NCI-H69 (cell line): ENCODE measurements around the gene PRDM16.

Source experiments
- DNase-seq: peaks from one replicate; lab custom pipeline; 2025; lab: John Stamatoyannopoulos, UW

The PRDM16 gene

GRCh38 chr1:3103967-3104677 lies 35.1 kb downstream of the PRDM16 start:
- no peak for DNase-seq

- DNase-seq: no peak
These were observed 36.3 kb downstream of the PRDM16 start for GRCh38 chr1:3105167-3105863.

DNA sequence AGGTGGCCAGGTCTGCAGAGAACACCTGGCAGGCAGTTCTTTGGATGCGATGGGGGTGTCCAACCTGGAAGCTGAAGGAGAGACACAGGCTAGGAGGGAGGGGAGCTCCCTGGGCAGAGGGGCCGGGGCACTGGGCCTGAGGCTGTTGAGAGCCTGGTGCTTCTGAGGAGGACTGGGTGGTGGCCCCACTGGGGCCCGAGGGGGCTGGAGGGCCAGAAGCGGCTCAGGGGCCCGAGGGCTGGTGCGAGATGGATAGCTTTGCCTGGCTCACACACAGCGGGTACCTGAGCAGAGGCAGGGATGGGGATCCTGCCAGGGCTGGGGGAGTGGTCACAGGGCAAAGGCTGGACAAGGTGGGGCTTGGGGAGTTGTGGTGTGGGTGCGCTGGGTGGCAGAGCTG lies 37.2 kb downstream of the PRDM16 start:
- DNase-seq: no peak

- DNase-seq: no peak
These were observed 38.2 kb downstream of the PRDM16 start for GRCh38 chr1:3107201-3107600.

- DNase-seq: no peak
These were observed 40.4 kb downstream of the PRDM16 start for GRCh38 chr1:3109355-3109754.

DNA sequence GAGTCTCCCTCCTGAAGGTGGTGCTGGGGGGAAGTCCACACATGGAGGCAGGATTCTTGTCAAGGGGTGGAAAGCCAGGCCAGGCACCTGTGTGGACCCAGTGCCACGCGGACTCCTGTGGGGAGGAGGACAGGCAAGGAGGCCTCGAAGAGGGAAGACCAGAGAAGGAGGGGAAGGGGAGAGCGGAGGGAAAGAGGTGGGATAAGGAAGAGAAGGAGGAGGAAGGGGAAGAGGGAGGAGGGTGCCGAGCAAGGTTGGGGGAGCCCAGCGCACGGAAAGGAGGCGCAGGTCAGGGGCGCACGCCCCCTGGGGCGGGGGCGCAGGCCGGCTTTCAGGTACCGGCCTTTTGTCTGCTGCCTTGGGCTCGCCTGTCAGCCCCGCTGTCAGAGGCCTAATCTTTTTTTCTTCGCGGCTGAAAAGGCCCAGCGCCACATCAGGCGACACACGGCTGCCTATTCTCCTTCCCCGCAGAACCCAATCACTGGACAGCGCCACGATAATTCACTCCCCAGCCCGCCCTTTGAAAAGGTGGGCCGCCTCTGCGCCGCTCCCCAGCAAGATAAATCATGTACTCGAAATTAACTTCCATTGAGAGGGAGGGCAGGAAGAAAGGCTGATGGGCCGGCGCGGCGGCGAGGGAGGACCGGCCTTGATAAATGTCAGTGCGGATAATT lies 42.5 kb downstream of the PRDM16 start:
- DNase-seq: no peak

DNA sequence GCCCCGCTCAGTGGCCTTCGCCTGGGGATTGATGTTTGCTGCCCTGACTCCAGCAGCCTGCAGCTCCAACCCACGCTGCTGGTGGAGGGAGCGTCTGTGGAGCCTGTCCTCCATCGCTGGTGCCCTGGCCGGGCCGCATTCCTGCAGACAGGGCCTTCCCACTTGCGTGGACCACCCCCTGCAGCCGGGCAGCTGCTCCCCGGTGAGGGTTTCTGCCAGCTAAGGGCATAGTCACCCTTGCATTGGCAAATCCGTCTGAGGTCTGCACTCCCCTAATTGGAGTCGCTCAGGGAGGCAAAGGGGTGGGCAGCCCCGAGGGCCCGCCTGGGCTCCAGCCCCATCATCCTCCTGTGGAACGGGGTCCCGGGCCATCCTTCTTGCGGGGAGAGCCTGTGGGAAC lies 43.5 kb downstream of the PRDM16 start:
- DNase-seq: no peak

GRCh38 chr1:3113047-3113740 lies 44.2 kb downstream of the PRDM16 start:
- no peak for DNase-seq

DNA sequence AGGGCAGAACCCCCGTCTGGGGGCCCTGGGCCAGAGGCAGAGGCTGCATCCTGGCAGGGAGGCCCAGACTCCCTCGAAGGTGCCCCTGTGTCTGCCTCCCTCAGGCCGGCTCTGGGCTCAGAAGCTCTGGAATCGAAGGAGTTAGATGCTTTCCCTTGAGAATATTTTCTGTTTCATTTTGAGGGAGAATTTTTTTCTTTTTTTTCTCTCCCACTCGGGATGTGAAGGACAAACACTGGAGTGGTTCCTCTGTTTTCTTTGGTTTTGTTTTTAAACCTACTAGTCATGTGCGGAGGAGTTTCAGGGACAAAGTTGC lies 44.7 kb downstream of the PRDM16 start:
- no peak for DNase-seq

- no peak for DNase-seq
These were observed 45.2 kb downstream of the PRDM16 start for GRCh38 chr1:3114131-3114744.

GRCh38 chr1:3114846-3115245 lies 45.8 kb downstream of the PRDM16 start:
- no peak for DNase-seq

- no peak for DNase-seq
These were observed 46.5 kb downstream of the PRDM16 start for GRCh38 chr1:3115275-3116149.

DNA sequence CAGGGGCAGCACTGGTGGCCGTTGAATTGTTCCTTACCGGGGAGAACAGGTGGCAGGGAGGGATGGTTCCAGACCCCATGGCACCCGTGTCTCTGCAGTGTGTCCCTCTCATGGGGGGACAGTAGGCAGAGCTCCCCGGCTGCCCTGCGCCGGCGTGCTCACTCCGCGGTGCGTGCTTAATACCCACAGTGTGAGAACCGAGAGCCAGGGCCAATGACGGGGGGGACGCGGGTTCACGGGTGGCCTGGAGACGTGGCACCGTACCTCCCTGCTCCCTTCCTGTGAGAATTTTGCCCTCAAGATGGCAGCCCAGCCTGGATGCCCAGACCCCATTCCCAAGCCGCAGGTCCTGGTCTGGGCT lies 47.1 kb downstream of the PRDM16 start:
- no peak for DNase-seq

- no peak for DNase-seq
These were observed 47.6 kb downstream of the PRDM16 start for GRCh38 chr1:3116560-3116959.

GRCh38 chr1:3117879-3118278 lies 48.9 kb downstream of the PRDM16 start:
- DNase-seq: no peak

- DNase-seq: no peak
These were observed 50.1 kb downstream of the PRDM16 start for GRCh38 chr1:3119061-3119460.

DNA sequence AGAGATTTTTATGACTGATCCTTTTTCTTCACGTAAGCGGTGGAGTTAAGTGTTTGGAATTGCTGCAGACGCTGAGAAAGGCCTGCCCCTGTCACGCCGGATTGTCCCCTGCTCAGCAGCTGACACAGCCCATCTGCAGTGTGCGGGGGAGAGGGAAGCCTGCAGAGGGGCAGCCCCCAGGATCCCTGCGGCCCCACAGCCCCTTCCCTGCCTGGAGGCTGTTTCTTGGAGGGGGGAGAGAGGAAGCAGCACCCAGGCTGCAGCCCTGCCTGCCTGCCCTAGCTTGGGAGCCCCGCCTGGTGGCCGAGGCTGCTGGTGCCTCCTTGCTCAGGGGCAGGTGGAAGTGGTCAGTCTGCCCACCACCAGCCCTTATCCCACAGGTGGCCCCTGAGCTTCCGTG lies 50.7 kb downstream of the PRDM16 start:
- no peak for DNase-seq

GRCh38 chr1:3120140-3120539 lies 51.1 kb downstream of the PRDM16 start:
- DNase-seq: no peak

- no peak for DNase-seq
These were observed 52.0 kb downstream of the PRDM16 start for GRCh38 chr1:3120994-3121393.

DNA sequence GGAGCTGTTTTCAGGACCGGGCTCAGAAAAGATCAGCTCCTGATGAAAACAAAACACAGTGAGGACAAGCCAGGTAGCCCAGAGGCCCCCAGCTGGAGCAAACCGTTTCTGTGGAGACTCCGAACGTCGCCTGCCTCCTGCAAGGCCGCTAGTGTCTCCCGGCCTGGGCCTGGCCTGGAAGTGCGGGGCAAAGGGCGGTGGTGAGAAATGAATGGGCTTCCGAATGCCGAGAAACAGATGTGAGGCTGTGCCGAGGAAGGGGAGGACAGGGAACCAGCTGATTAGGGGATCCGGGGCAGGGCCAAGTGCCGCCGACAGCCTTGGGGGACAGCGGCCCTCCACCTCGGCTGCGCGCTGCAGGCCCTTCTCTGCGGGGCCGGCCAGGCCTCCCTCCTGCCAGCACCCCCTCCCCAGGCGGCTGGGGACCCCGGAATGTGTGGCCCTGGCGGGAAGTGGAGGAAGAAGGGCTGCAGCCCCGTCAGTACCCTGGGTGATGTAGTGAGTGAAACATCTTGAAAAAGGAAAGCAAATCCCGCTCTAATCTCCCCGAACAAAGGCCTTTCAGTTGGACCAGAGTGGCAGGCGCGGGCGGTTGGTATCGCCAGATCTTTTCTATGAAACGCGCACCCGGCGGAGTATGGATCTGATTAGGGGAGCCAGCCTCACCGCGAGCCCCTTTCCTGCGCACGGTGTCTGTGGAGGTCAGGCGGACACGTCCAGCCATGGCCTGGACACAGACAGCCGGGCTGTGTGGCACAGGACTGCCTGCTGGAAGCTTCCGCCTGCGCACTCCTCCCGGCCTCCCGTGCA lies 52.6 kb downstream of the PRDM16 start:
- no peak for DNase-seq

GRCh38 chr1:3122311-3122710 lies 53.3 kb downstream of the PRDM16 start:
- DNase-seq: no peak
